MM.1S (cell line): ENCODE results near the gene CDH12.
"Not testable (repeated sequence)": the region's sequence is repeated elsewhere in the genome, so short reads cannot be mapped to it uniquely, and the experiment has no call there.

Experiments
- EZH2 ChIP-seq: fragments of 300-600 bp; sonication (generic); optimal IDR thresholded peaks from 2 replicates; pipeline ENCODE3; 2017; ENCODE audit warnings: low read depth, mild to moderate bottlenecking, antibody characterized with exemption, low read length, mixed read lengths
- TF ChIP-seq, protein P1 (sequence below): fragments of 300-600 bp; sonication (generic); IDR thresholded peaks from 2 replicates; pipeline ENCODE4 v1.5.1; 2016; ENCODE audit warnings: antibody characterized with exemption, low read length, mixed read lengths

DNA sequence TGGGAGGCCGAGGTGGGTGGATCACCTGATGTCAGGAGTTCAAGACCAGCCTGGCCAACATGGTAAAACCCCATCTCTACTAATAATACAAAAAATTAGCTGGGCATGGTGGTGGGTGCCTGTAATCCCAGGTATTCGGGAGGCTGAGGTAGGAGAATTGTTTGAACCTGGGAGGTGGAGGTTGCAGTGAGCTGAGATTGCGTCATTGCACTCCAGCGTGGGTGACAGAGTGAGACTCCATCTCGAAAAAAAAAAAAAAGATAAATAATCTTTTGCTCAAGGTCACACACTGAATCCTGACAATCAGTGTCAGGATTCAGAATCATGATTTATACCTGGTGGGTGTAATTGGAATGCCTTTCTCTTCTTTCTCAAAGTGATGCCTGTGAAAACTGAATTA, 5.8 kb upstream of the CDH12 start:
- TF ChIP-seq, protein P1, sequence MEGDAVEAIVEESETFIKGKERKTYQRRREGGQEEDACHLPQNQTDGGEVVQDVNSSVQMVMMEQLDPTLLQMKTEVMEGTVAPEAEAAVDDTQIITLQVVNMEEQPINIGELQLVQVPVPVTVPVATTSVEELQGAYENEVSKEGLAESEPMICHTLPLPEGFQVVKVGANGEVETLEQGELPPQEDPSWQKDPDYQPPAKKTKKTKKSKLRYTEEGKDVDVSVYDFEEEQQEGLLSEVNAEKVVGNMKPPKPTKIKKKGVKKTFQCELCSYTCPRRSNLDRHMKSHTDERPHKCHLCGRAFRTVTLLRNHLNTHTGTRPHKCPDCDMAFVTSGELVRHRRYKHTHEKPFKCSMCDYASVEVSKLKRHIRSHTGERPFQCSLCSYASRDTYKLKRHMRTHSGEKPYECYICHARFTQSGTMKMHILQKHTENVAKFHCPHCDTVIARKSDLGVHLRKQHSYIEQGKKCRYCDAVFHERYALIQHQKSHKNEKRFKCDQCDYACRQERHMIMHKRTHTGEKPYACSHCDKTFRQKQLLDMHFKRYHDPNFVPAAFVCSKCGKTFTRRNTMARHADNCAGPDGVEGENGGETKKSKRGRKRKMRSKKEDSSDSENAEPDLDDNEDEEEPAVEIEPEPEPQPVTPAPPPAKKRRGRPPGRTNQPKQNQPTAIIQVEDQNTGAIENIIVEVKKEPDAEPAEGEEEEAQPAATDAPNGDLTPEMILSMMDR = not testable (repeated sequence)
- TF ChIP-seq EZH2 = not testable (repeated sequence)
